Common myeloid progenitor, CD34-positive (primary cell): ENCODE measurements around the gene TMEM238.

Source experiments
- CTCF ChIA-PET: fragments of 350-600 bp; sonication (Branson Sonifier 250); formaldehyde crosslinking; loops from one replicate; lab custom pipeline; 2021; ENCODE audit warnings: antibody characterized with exemption; lab: Charles Lee
- POLR2A ChIA-PET: fragments of 350-600 bp; sonication (Branson Sonifier 250); formaldehyde crosslinking; loops from one replicate; lab custom pipeline; 2021; ENCODE audit warnings: antibody characterized with exemption; lab: Charles Lee
- DNase-seq, 3 donors: peaks; one replicate each; pipeline versions ENCODE4 v3.0.0 to v3.0.0-alpha.2; 2013
- H3K27ac ChIP-seq, 2 experiments: 1 replicate in 1 of 2; 2 replicates in 1 of 2; pipeline ENCODE4 v1.7.0; 2013; ENCODE audit warnings: inconsistent platforms in 2 of 2, low read length in 2 of 2, mild to moderate bottlenecking in 2 of 2, low read depth in 1 of 2, moderate library complexity in 1 of 2; ENCODE audit not compliant: severe bottlenecking in 2 of 2, insufficient read depth in 1 of 2, poor library complexity in 1 of 2
- H3K27me3 ChIP-seq, 5 experiments: replicated peaks in 2 of 5; 1 replicate in 3 of 5; 2 replicates in 2 of 5; pipeline versions ENCODE4 v1.6.1 to v1.7.0; 2013; ENCODE audit warnings: low read length in 4 of 5, mild to moderate bottlenecking in 2 of 5, moderate library complexity in 2 of 5, inconsistent platforms in 1 of 5; ENCODE audit not compliant: insufficient read depth in 5 of 5, control insufficient read depth in 4 of 5
- H3K36me3 ChIP-seq, 4 experiments: 1 replicate in 2 of 4; 2 replicates in 2 of 4; pipeline versions ENCODE4 v1.6.1 to v1.7.0; 2013; ENCODE audit warnings: low read length in 3 of 4, control low read depth in 1 of 4, mild to moderate bottlenecking in 1 of 4; ENCODE audit not compliant: control insufficient read depth in 4 of 4, insufficient read depth in 4 of 4
- H3K4me1 ChIP-seq, 4 experiments: 1 replicate in 3 of 4; 2 replicates in 1 of 4; pipeline versions ENCODE4 v1.6.1 to v1.7.1; 2013; ENCODE audit warnings: low read length in 3 of 4, mild to moderate bottlenecking in 3 of 4, control low read depth in 1 of 4, inconsistent platforms in 1 of 4, moderate library complexity in 1 of 4; ENCODE audit not compliant: control insufficient read depth in 4 of 4, insufficient read depth in 4 of 4; ENCODE audit errors: control extremely low read depth in 1 of 4
- H3K4me3 ChIP-seq, 7 experiments: 1 replicate in 4 of 7; 2 replicates in 3 of 7; pipeline versions ENCODE4 v1.5.1 to v1.7.0; 2013; ENCODE audit warnings: mild to moderate bottlenecking in 7 of 7, low read length in 6 of 7, moderate library complexity in 6 of 7, inconsistent platforms in 2 of 7, low read depth in 2 of 7, control low read depth in 1 of 7; ENCODE audit not compliant: insufficient read depth in 4 of 7, control insufficient read depth in 1 of 7; ENCODE audit errors: extremely low read depth in 1 of 7
- H3K9me3 ChIP-seq, 5 experiments: 1 replicate in 4 of 5; 2 replicates in 1 of 5; pipeline versions ENCODE4 v1.6.1 to v1.7.1; 2013; ENCODE audit warnings: low read length in 4 of 5, mild to moderate bottlenecking in 2 of 5, inconsistent platforms in 1 of 5, low read depth in 1 of 5, moderate library complexity in 1 of 5; ENCODE audit not compliant: control insufficient read depth in 4 of 5, insufficient read depth in 2 of 5; ENCODE audit errors: control extremely low read depth in 1 of 5
- WGBS: methylation state at CpG from one replicate; pipeline ENCODE4 v1.1.5; 2013; ENCODE audit not compliant: insufficient coverage; 5-methylcytosine and 5-hydroxymethylcytosine counted together

Gene TMEM238

GRCh38 chr19:55382013-55382412 lies 2.1 kb downstream of the TMEM238 start:
- Histone ChIP-seq H3K4me3 (no peak overlapping the region), H3K4me1 (peaks cover 0 to 34% (median 33%) of the 10 kb centered on the region in 4 experiments), H3K27ac (no peak overlapping the region), H3K27me3 (peaks cover 0 to 9% (median 0%) of the 10 kb centered on the region in 5 experiments), H3K9me3 (no peaks in the 10 kb centered on the region), H3K36me3 (peaks cover 0 to 7% (median 4%) of the 10 kb centered on the region in 4 experiments)
- no peak for DNase-seq
- POLR2A ChIA-PET, result no interaction called here
- WGBS, result 92% methylated on average over 5 of the region's 5 CpGs
- CTCF ChIA-PET, result no interaction called here

- peaks cover 0 to 35% (median 6%) of the 10 kb centered on the region in 5 experiments for H3K27me3 ChIP-seq
- H3K27ac ChIP-seq, result no peak overlapping the region
- H3K4me1 ChIP-seq, result peaks cover 0 to 15% (median 11%) of the 10 kb centered on the region in 4 experiments
- ChIA-PET CTCF (no interaction called here), POLR2A (no interaction called here)
- no peak overlapping the region for H3K4me3 ChIP-seq
- no peaks in the 10 kb centered on the region for H3K36me3 ChIP-seq
- WGBS, result 100% methylated on average over 1 of the region's 11 CpGs
- no peak for DNase-seq
- no peaks in the 10 kb centered on the region for H3K9me3 ChIP-seq
These were observed 4.9 kb downstream of the TMEM238 start for GRCh38 chr19:55379174-55379573.

GRCh38 chr19:55377356-55378131 lies 6.5 kb downstream of the TMEM238 start:
- POLR2A ChIA-PET, result no interaction called here

DNA sequence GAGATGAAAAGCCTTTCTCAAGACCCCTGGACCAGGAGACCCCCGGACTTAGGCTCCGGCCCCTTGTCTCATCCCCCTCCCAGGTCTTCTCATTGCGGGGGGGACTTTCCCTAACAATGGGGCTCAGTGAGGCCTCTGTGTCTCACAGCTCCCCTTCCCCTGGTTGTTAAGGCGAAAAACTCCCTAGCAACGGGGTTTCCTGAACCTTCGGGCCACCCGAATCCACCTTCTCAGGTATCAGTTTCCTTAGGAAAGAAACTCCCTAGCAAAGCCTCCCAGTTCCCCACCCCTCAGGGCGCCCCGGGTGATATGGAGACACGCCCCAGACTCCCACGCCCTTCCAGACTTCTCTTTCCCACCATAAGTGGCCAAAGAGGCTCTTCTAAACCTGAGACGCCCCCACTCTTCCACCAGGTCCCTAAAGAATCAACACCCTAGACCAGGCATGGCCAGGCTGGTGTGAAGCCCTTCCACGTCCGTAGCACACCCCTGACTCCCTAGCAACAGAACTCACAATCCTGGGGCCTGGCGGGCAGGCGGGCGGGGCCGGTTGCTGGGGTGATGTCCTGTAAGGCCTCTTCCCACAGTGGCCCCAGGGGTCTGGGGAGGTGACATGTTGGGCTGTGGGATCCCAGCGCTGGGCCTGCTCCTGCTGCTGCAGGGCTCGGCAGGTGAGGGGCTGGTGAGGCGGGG lies 7.7 kb downstream of the TMEM238 start, which contains the start of gene TMEM190:
Gene TMEM190, plus strand, starts transcription at position 586 of the 693 bp plus-strand sequence. Its CDS starts 28 bp downstream, at position 614.
- H3K4me3 ChIP-seq, result no peak within 1 kb of the TSS
- POLR2A ChIA-PET, result no interaction called here
- CTCF ChIA-PET, result no interaction called here
- no peak within 1 kb of the TSS for H3K27ac ChIP-seq
- no peaks in the 10 kb centered on the region for H3K9me3 ChIP-seq
- 67% methylated on average over 15 of the region's 21 CpGs for WGBS
- peaks cover 0 to 14% (median 12%) of the 10 kb centered on the region in 4 experiments for H3K4me1 ChIP-seq
- DNase-seq, result no peak
- peaks cover 0 to 61% (median 12%) of the 10 kb centered on the region in 5 experiments for H3K27me3 ChIP-seq
- H3K36me3 ChIP-seq, result no peaks in the 10 kb centered on the region

More at GRCh38 chr19:55377356-55378131, 6.5 kb downstream of the TMEM238 start:
- no peaks in the 10 kb centered on the region for H3K36me3 ChIP-seq
- H3K9me3 ChIP-seq, result no peaks in the 10 kb centered on the region
- no peak overlapping the region for H3K27ac ChIP-seq
- H3K4me1 ChIP-seq, result peaks cover 0 to 12% (median 8%) of the 10 kb centered on the region in 4 experiments
- no peak for DNase-seq
- 64% methylated on average over 43 of the region's 43 CpGs for WGBS
- CTCF ChIA-PET, result interaction anchor here (0.5 kb wide), 1 partner anchor 18 kb away, joined by 3 read pairs; no protein-coding TSS in a partner anchor
- H3K27me3 ChIP-seq, result peaks cover 0 to 51% (median 6%) of the 10 kb centered on the region in 5 experiments
- H3K4me3 ChIP-seq, result no peak overlapping the region

DNA sequence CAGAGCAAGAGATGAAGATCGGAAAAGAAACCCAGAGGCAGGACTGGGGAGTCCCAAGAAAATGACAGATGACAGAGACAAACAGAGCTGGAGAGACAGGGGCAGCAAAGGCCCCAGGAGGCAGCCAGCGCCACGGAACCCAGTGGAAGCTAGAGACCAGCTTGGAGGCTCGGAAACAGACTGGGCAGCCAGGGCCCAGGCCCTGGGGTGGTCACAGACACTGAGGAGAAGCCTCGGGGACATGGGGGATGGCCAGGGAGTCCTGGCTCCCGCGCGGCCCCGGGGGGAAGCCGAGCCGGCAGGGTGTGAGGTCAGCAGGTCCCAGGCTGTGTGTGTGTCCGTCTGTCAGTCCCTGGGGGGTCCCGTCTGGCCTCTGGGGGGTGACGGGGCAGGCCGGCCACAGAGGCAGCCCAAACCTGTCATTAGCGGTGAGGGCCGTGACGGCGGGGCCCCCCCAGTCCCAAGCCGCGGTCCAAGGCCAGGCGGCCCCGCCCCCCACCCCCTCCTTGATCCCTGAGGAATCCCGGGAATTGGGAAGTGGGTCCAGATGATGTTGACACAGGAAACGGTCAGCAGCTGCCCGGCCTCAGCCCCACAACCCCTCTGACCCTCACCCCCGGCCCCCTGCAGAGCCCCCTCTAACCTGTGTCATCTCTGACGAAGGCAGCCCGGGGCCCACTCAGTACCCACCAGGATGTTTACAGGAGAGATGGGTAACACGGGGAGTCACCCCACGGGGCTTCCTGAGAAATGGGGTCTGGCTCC lies 9.9 kb downstream of the TMEM238 start:
- 48% methylated on average over 14 of the region's 31 CpGs for WGBS
- H3K36me3 ChIP-seq, result no peaks in the 10 kb centered on the region
- no peak for DNase-seq
- POLR2A ChIA-PET, result no interaction called here
- no peak overlapping the region for H3K4me3 ChIP-seq
- CTCF ChIA-PET, result interaction anchor here (0.6 to 1.3 kb wide), 2 partner anchors 10 to 85 kb away, joined by 3 to 4 read pairs; no protein-coding TSS in a partner anchor
- H3K9me3 ChIP-seq, result no peaks in the 10 kb centered on the region
- H3K27ac ChIP-seq, result no peak overlapping the region
- H3K4me1 ChIP-seq, result peaks cover 0 to 22% (median 18%) of the 10 kb centered on the region in 4 experiments
- peaks cover 0 to 81% (median 19%) of the 10 kb centered on the region in 5 experiments for H3K27me3 ChIP-seq

DNA sequence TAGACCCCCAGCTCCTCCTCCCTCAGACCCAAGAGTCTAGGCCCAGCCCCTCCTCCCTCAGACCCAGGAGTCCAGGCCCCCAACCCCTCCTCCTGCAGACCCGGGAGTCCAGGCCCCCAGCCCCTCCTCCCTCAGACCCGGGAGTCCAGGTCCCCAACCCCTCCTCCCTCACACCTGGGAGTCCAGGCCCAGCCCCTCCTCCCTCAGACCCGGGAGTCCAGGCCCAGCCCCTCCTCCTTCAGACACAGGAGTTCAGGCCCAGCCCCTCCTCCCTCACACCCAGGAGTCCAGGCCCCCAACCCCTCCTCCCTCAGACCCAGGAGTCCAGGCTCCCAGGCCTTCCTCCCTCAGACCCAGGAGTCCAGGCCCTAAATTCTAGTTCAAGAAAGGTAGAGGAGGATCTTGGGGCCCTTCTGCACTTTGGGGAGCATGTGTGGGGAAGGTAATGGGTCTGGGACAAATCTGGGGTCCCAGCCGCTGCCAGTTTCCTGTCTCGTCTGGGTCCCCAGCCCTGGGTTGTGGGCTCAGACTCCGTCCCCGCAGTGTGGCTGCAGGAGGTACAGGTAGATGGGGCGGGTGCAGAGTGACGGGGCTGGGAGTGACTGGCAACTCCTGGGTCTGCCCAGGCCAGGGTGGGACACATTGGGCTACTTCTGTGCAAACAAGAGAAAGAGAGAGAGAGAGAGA lies 10.6 kb downstream of the TMEM238 start:
- no peak overlapping the region for H3K4me3 ChIP-seq
- no peaks in the 10 kb centered on the region for H3K36me3 ChIP-seq
- no peaks in the 10 kb centered on the region for H3K9me3 ChIP-seq
- ChIA-PET POLR2A (interaction anchor here (1.4 kb wide), 1 partner anchor 10 kb away, joined by 4 read pairs; the partner anchor contains the start of gene TMEM238), CTCF (interaction anchor here (0.6 to 1.2 kb wide), 3 partner anchors 10 to 84 kb away, joined by 3 to 5 read pairs (median 3); partner anchors contain the start of gene GARIN5B)
- no peak for DNase-seq
- peaks cover 0 to 27% (median 20%) of the 10 kb centered on the region in 4 experiments for H3K4me1 ChIP-seq
- peaks cover 0 to 89% (median 19%) of the 10 kb centered on the region in 5 experiments for H3K27me3 ChIP-seq
- no peak overlapping the region for H3K27ac ChIP-seq
- 63% methylated on average over 4 of the region's 9 CpGs for WGBS
